Measurements from ENCODE around the gene COX8C.

Gene COX8C

DNA sequence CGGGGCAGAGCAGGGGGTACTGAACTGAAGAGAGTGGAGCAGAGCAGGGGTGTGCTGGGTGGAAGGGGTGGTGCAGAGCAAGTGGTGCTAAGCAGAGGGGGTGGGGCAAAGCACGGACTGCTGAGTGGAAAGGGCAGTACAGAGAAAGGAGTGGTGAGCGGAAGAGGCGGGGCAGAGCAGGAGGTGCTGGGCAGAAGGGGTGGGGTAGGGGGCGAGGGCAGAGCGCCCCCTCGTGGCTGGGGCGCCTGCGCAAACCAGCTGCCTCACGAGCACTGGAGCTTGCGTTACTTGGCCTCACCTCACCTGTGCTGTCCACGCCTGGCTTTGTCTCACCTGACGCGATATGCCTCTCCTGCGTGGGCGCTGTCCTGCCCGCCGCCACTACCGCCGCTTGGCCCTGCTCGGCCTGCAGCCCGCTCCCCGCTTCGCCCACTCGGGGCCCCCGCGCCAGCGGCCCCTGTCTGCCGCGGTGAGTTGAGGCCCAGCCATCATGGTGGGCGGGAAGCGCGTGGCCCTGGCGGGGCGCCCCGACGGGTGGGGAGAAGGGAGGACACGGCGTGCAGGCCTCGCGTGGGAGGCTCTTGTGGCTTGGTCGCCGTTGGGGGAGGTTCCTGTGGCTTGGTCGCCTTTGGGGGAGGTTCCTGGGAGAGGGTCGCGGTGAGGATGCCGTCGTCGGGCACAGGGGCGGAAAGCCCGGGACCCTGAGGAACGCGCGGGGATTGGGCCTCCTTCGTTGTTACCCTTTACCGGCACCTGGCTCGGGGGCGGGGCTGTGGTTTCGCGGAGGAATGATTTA lies at the start of gene COX8C:
Gene COX8C (plus strand): TSS at position 257 of the 796 bp plus-strand sequence. CDS start 87 bp downstream, at position 344.
- no peaks in the 10 kb centered on the region for H3F3A ChIP-seq (ENCODE audit: insufficient read depth, low read length)
- TF ChIP-seq EZH2 (IDR thresholded peaks at IDR 0.05; ENCODE audit: borderline replicate concordance, low read length) (no peak), CTCF (IDR thresholded peaks at IDR 0.05; ENCODE audit: low read length) (peak; percentile 20; the same call in 1 of the 2 replicates)
- H3K9me2 ChIP-seq (ENCODE audit: low read depth, low read length) = no peaks in the 10 kb centered on the region
- no peaks in the 10 kb centered on the region for H3K9me3 ChIP-seq (ENCODE audit: low read length)
- no peaks in the 10 kb centered on the region for H3K79me2 ChIP-seq (ENCODE audit: insufficient read depth, low read length)
- no peaks in the 10 kb centered on the region for H3K27me3 ChIP-seq (ENCODE audit: insufficient read depth, low read length)
- no peak within 1 kb of the TSS for H3K4me3 ChIP-seq (ENCODE audit: low read depth, low read length, poor library complexity, severe bottlenecking)
- no peaks in the 10 kb centered on the region for H3K4me1 ChIP-seq (ENCODE audit: insufficient read depth, low read length, severe bottlenecking)
- H3K27ac ChIP-seq (ENCODE audit: low read depth, low read length, poor library complexity, severe bottlenecking) = no peak within 1 kb of the TSS
- no peaks in the 10 kb centered on the region for H4K20me1 ChIP-seq (ENCODE audit: insufficient read depth, low read length)
- no peaks in the 10 kb centered on the region for H3K36me3 ChIP-seq (ENCODE audit: insufficient read depth, low read length)
- H3K9ac ChIP-seq (ENCODE audit: low read length) = no peak within 1 kb of the TSS
- H2AFZ ChIP-seq (ENCODE audit: low read length) = no peak within 1 kb of the TSS
- no peak within 1 kb of the TSS for H3K4me2 ChIP-seq (ENCODE audit: low read length)

DNA sequence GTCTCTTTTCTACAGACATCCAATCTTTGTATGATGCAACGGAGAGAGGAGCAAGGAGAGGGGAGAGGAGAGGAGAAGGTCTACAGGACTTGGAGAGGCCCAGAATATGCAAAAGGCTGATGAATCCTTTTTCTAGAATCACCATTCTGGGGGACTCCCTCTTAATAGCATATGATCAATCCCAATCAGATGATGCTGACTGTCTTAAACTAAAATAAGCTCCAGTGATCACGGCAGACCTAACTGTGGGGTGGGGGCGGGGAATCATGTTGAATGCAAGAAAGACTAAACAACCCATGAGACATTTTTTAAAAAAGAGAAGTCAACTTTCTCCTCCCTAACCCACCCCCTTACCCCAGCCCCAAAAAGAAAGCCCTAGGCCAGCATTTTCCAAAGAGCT lies 47.6 kb upstream of the COX8C start:
- Histone ChIP-seq H3K9me3 (ENCODE audit: low read length) (no peaks in the 10 kb centered on the region), H3F3A (ENCODE audit: insufficient read depth, low read length) (no peaks in the 10 kb centered on the region), H3K27ac (ENCODE audit: low read depth, low read length, poor library complexity, severe bottlenecking) (no peak overlapping the region), H4K20me1 (ENCODE audit: insufficient read depth, low read length) (no peaks in the 10 kb centered on the region; the same call in 1 of the 2 replicates), H3K27me3 (ENCODE audit: insufficient read depth, low read length) (no peaks in the 10 kb centered on the region), H3K9me2 (ENCODE audit: low read depth, low read length) (no peaks in the 10 kb centered on the region), H3K79me2 (ENCODE audit: insufficient read depth, low read length) (peaks cover 8% of the 10 kb centered on the region), H3K4me1 (ENCODE audit: insufficient read depth, low read length, severe bottlenecking) (no peaks in the 10 kb centered on the region), H2AFZ (ENCODE audit: low read length) (no peak overlapping the region), H3K9ac (ENCODE audit: low read length) (no peak overlapping the region), H3K4me3 (ENCODE audit: low read depth, low read length, poor library complexity, severe bottlenecking) (no peak overlapping the region), H3K4me2 (ENCODE audit: low read length) (no peak overlapping the region), H3K36me3 (ENCODE audit: insufficient read depth, low read length) (peaks cover 3% of the 10 kb centered on the region; the same call in 1 of the 2 replicates)
- TF ChIP-seq EZH2 (IDR thresholded peaks at IDR 0.05; ENCODE audit: borderline replicate concordance, low read length) = no peak
- TF ChIP-seq CTCF (IDR thresholded peaks at IDR 0.05; ENCODE audit: low read length) = no peak

DNA sequence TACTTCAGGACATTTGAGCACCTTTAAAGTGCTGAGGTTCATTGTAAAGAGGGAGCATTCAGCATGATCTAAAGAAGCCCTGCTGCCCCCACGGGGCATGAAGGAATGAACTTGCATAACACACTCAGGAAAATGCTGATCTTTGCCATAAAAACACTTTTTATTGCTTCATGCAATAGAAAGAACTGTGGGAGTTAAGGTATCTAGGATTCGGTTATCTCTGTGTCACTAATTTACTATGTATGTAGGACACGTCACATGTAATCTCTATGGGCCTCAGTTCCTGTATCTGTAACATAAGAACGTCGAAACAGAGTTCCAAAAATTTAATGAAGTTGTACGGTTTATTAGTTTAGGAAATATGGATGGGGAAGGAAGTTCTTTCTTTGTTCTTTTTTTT lies 47.1 kb upstream of the COX8C start:
- H3K4me3 ChIP-seq (ENCODE audit: low read depth, low read length, poor library complexity, severe bottlenecking) = no peak overlapping the region
- no peaks in the 10 kb centered on the region for H3F3A ChIP-seq (ENCODE audit: insufficient read depth, low read length)
- H3K27ac ChIP-seq (ENCODE audit: low read depth, low read length, poor library complexity, severe bottlenecking) = no peak overlapping the region
- no peaks in the 10 kb centered on the region; the same call in 1 of the 2 replicates for H4K20me1 ChIP-seq (ENCODE audit: insufficient read depth, low read length)
- H2AFZ ChIP-seq (ENCODE audit: low read length) = no peak overlapping the region
- no peak overlapping the region for H3K4me2 ChIP-seq (ENCODE audit: low read length)
- no peaks in the 10 kb centered on the region for H3K9me2 ChIP-seq (ENCODE audit: low read depth, low read length)
- no peak overlapping the region for H3K9ac ChIP-seq (ENCODE audit: low read length)
- TF ChIP-seq EZH2 (IDR thresholded peaks at IDR 0.05; ENCODE audit: borderline replicate concordance, low read length) (no peak), CTCF (IDR thresholded peaks at IDR 0.05; ENCODE audit: low read length) (no peak)
- no peaks in the 10 kb centered on the region for H3K36me3 ChIP-seq (ENCODE audit: insufficient read depth, low read length)
- H3K9me3 ChIP-seq (ENCODE audit: low read length) = no peaks in the 10 kb centered on the region
- H3K4me1 ChIP-seq (ENCODE audit: insufficient read depth, low read length, severe bottlenecking) = no peaks in the 10 kb centered on the region
- H3K27me3 ChIP-seq (ENCODE audit: insufficient read depth, low read length) = no peaks in the 10 kb centered on the region
- peaks cover 9% of the 10 kb centered on the region for H3K79me2 ChIP-seq (ENCODE audit: insufficient read depth, low read length)

Data from OCI-LY1 (cell line).